ENCODE results near the gene SLC35C1.
"Not testable (repeated sequence)": the region's sequence is repeated elsewhere in the genome, so short reads cannot be mapped to it uniquely, and the experiment has no call there.

DNA sequence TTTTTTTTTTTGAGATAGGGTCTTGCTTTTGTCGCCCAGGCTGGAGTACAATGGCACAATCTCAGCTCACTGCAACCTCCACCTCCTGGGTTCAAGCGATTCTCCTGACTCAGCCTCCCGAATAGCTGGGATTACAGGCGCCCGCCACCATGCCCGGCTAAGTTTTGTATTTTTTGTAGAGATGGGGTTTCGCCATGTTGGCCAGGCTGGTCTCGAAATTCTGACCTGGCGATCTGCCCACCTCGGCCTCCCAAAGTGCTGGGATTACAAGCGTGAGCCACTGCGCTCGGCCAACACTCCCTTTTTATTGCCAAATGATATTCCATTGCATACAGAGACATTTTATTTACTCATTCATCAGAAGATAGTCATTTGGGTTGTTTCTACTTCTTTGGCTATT is 35.3 kb downstream of the SLC35C1 start:
- TF ChIP-seq, protein P1, sequence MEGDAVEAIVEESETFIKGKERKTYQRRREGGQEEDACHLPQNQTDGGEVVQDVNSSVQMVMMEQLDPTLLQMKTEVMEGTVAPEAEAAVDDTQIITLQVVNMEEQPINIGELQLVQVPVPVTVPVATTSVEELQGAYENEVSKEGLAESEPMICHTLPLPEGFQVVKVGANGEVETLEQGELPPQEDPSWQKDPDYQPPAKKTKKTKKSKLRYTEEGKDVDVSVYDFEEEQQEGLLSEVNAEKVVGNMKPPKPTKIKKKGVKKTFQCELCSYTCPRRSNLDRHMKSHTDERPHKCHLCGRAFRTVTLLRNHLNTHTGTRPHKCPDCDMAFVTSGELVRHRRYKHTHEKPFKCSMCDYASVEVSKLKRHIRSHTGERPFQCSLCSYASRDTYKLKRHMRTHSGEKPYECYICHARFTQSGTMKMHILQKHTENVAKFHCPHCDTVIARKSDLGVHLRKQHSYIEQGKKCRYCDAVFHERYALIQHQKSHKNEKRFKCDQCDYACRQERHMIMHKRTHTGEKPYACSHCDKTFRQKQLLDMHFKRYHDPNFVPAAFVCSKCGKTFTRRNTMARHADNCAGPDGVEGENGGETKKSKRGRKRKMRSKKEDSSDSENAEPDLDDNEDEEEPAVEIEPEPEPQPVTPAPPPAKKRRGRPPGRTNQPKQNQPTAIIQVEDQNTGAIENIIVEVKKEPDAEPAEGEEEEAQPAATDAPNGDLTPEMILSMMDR (IDR thresholded peaks at IDR 0.05), result not testable (repeated sequence)
- not testable (repeated sequence) for TF ChIP-seq POLR2AphosphoS5 (IDR thresholded peaks at IDR 0.05; ENCODE audit: insufficient read depth in 1 of 2, low read depth in 1 of 2); POLR2A (IDR thresholded peaks at IDR 0.05)
